Peyer's patch (tissue), 4 donors: ENCODE data around the gene GPC2. TPM values are rescaled to one million over a fixed set of nuclear protein-coding genes. Genes with fewer than 3 reads are reported as not detected.
A peak's percentile ranks its signal among the peaks of the same experiment; 100 is the strongest.
"Not testable (repeated sequence)": the region's sequence is repeated elsewhere in the genome, so short reads cannot be mapped to it uniquely, and the experiment has no call there.

Experiments used
- DNase-seq, 3 donors: peaks; one replicate each; pipeline ENCODE4 v3.0.0-alpha.2; 2017 to 2019
- H3K27ac ChIP-seq, 4 donors: fragments of 200-600 bp; sonication (generic); one replicate each; pipeline ENCODE4 v1.5.1; 2016 to 2019
- H3K27me3 ChIP-seq, 2 donors: fragments of 200-600 bp; sonication (generic); one replicate each; pipeline ENCODE4 v1.5.1; 2019
- H3K36me3 ChIP-seq, 3 donors: fragments of 200-600 bp; sonication (generic); one replicate each; pipeline ENCODE4 v1.5.1; 2016 to 2019
- H3K4me1 ChIP-seq, 4 donors: fragments of 200-600 bp; sonication (generic); one replicate each; pipeline ENCODE4 v1.5.1; 2016 to 2019
- H3K4me3 ChIP-seq, 4 donors: fragments of 200-600 bp; sonication (generic); 1 replicate in 3 of 4; 2 replicates in 1 of 4; pipeline ENCODE4 v1.5.1; 2016 to 2019; ENCODE audit warnings: mild to moderate bottlenecking in 1 of 4
- H3K9me3 ChIP-seq, 4 donors: fragments of 200-600 bp; sonication (generic); one replicate each; pipeline ENCODE4 v1.5.1; 2016 to 2019; ENCODE audit warnings: mild to moderate bottlenecking in 1 of 4
- CTCF ChIP-seq, 6 experiments: fragments of 450-650 bp in 4 of 6; fragments of 200-600 bp in 2 of 6; sonication (generic) in 1 of 6; IDR thresholded peaks; one replicate each; pipeline ENCODE4 v1.5.1; 2017 to 2019; ENCODE audit warnings: antibody characterized with exemption in 6 of 6, mild to moderate bottlenecking in 3 of 6, moderate library complexity in 1 of 6
- POLR2A ChIP-seq, 2 donors: fragments of 450-650 bp; IDR thresholded peaks; one replicate each; pipeline ENCODE4 v1.5.1; 2017; ENCODE audit warnings: antibody characterized with exemption in 2 of 2, mild to moderate bottlenecking in 2 of 2, moderate library complexity in 2 of 2
- total RNA-seq, 4 donors: library from RNA; depleted of rRNA; stranded (reverse); fragments of >200 nt; gene quantifications; one replicate each; pipeline ENCODE4 v1.1.0, GENCODE V29; 2016

Gene GPC2
- total RNA-seq, 4 donors from 2014 or later = 3.8 to 16.5 (median 6.7) TPM; not detected in 1

GRCh38 chr7:100195222-100195621, 18.0 kb upstream of the GPC2 start:
- no peak for DNase-seq
- Histone ChIP-seq H3K4me1 (no peaks in the 10 kb centered on the region), H3K4me3 (no peak overlapping the region), H3K27ac (peak overlapping the region in 1 of 4 donors; percentile 55), H3K36me3 (no peaks in the 10 kb centered on the region), H3K27me3 (no peaks in the 10 kb centered on the region), H3K9me3 (no peaks in the 10 kb centered on the region)
- no peak for TF ChIP-seq CTCF (IDR thresholded peaks at IDR 0.05)
- no peak for TF ChIP-seq POLR2A (IDR thresholded peaks at IDR 0.05)

- TF ChIP-seq CTCF (IDR thresholded peaks at IDR 0.05) (no peak), POLR2A (IDR thresholded peaks at IDR 0.05) (no peak)
- Histone ChIP-seq H3K27ac (peak overlapping the region in 1 of 4 donors; percentile 73), H3K4me3 (no peak overlapping the region), H3K9me3 (no peaks in the 10 kb centered on the region), H3K27me3 (no peaks in the 10 kb centered on the region), H3K36me3 (no peaks in the 10 kb centered on the region), H3K4me1 (no peaks in the 10 kb centered on the region)
- DNase-seq = no peak
Measured at GRCh38 chr7:100192969-100193368, 15.8 kb upstream of the GPC2 start.

- not testable (repeated sequence) for H3K27me3 ChIP-seq, H3K36me3 ChIP-seq, H3K4me3 ChIP-seq, H3K4me1 ChIP-seq, H3K9me3 ChIP-seq
- peak overlapping the region in 2 of 4 donors; percentile 13 to 73 for H3K27ac ChIP-seq
- DNase-seq = peak in 2 of 3 donors; percentile 59 to 68
Measured at GRCh38 chr7:100192281-100192862, 15.2 kb upstream of the GPC2 start.

- Histone ChIP-seq H3K9me3 (no peaks in the 10 kb centered on the region), H3K27ac (peak overlapping the region in 2 of 4 donors; percentile 13 to 73), H3K4me3 (no peak overlapping the region), H3K27me3 (no peaks in the 10 kb centered on the region), H3K4me1 (no peaks in the 10 kb centered on the region), H3K36me3 (no peaks in the 10 kb centered on the region)
- no peak for TF ChIP-seq CTCF (IDR thresholded peaks at IDR 0.05)
- TF ChIP-seq POLR2A (IDR thresholded peaks at IDR 0.05) = no peak
- DNase-seq = no peak
Measured at GRCh38 chr7:100191775-100192174, 14.6 kb upstream of the GPC2 start.

GRCh38 chr7:100190048-100190711, 13.0 kb upstream of the GPC2 start:
- DNase-seq = no peak

More at GRCh38 chr7:100190048-100190711, 13.0 kb upstream of the GPC2 start:
- TF ChIP-seq CTCF (IDR thresholded peaks at IDR 0.05) (peak in 5 of 6 experiments; percentile 51 to 61 (median 55)), POLR2A (IDR thresholded peaks at IDR 0.05) (no peak)
- Histone ChIP-seq H3K9me3 (no peaks in the 10 kb centered on the region), H3K4me1 (no peaks in the 10 kb centered on the region), H3K27ac (peak overlapping the region in 1 of 4 donors; percentile 40), H3K4me3 (no peak overlapping the region), H3K27me3 (no peaks in the 10 kb centered on the region), H3K36me3 (no peaks in the 10 kb centered on the region)
